ENCODE data around the gene PRR15L. TPM values are rescaled to one million over a fixed set of nuclear protein-coding genes. Genes with fewer than 3 reads are reported as not detected.

PRR15L gene
- total and polyA plus RNA-seq, 2 of the 4 experiments (the other 2 are of a cell fraction): not detected

DNA sequence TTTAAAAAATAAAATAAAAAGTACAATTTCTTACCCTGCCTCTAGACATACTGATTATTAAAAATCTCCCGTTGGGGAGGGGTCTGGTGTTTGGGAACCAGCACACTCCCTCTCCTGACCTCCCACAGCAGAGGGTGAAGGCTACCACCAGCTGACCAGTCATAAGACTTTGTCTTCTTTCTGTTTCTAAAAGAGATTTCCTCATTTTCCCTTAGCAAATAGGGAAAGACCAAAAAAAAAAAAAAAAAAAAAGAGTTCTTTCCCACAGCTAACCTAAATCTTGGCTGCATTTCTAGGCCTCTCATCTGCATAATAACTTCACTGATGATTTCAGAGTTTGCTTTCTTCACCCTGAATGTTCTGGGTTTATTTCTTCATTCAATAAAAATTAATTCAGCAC lies 43.5 kb upstream of the PRR15L start:
- Histone ChIP-seq H3K27me3 (ENCODE audit: control insufficient read depth, insufficient read depth, low read length) (no peaks in the 10 kb centered on the region; the same call in 1 of the 2 replicates), H4K5ac (ENCODE audit: low read depth, low read length) (no peak overlapping the region), H2BK5ac (ENCODE audit: low read depth, low read length, poor library complexity, severe bottlenecking) (no peak overlapping the region), H3K36me3 (ENCODE audit: control insufficient read depth, insufficient read depth, low read length) (no peaks in the 10 kb centered on the region), H2BK20ac (ENCODE audit: low read depth, low read length) (no peak overlapping the region; the same call in 1 of the 2 replicates), H3K14ac (replicated peaks; ENCODE audit: low read depth, low read length) (0 out of 2 replicates have a peak overlapping the region, but pooled peaks have one; percentile 9), H3K56ac (ENCODE audit: extremely low read depth, insufficient read depth, low read length) (no peak overlapping the region), H3K4me2 (ENCODE audit: low read depth, low read length) (no peak overlapping the region), H3K18ac (ENCODE audit: low read depth, low read length) (no peak overlapping the region), H3K23ac (ENCODE audit: low read depth, low read length) (no peak overlapping the region), H3K79me1 (ENCODE audit: low read depth in 1 of 2, low read length in 2 of 2) (no peaks in the 10 kb centered on the region), H3K4me1 (ENCODE audit: control insufficient read depth, insufficient read depth, low read length) (peaks cover 14% of the 10 kb centered on the region), H2BK120ac (ENCODE audit: low read depth, low read length) (peak overlapping the region; percentile 69; the same call in 1 of the 2 replicates), H4K8ac (ENCODE audit: low read depth in 2 of 2, low read length in 2 of 2) (no peak overlapping the region; a peak in 1 of 4 replicates), H2AFZ (replicated peaks; ENCODE audit: low read length, poor library complexity) (no peak overlapping the region), H2AK9ac (replicated peaks; ENCODE audit: low read depth, low read length, poor library complexity) (no peak overlapping the region), H4K91ac (ENCODE audit: insufficient read depth, low read depth, low read length) (no peak overlapping the region), H4K20me1 (ENCODE audit: insufficient read depth, low read length) (no peaks in the 10 kb centered on the region), H2AK5ac (ENCODE audit: low read depth, low read length) (no peak overlapping the region), H3K9ac (ENCODE audit: low read depth, low read length) (no peak overlapping the region), H2BK15ac (ENCODE audit: low read depth, low read length) (no peak overlapping the region; the same call in 2 of the 3 replicates), H3K4me3 (ENCODE audit: insufficient read depth, low read depth, low read length) (no peak overlapping the region), H3K9me3 (ENCODE audit: control insufficient read depth, insufficient read depth, low read length) (no peaks in the 10 kb centered on the region), H3K27ac (ENCODE audit: insufficient read depth, low read length) (no peak overlapping the region), H3K9me1 (ENCODE audit: insufficient read depth, low read length) (peaks cover 14% of the 10 kb centered on the region), H3K4ac (ENCODE audit: low read depth, low read length) (peak overlapping the region; percentile 55; the same call in 1 of the 2 replicates)
- BruUV-seq (replicated peaks): no TSS peak
- intact Hi-C loops (cut with micrococcal nuclease): no loop called here
- ChIA-PET POLR2A (ENCODE audit: unreplicated experiment) (interaction anchor here (0.6 kb wide), 1 partner anchor 803 kb away, joined by 4 read pairs; no protein-coding TSS in a partner anchor), CTCF (interaction anchor here (0.6 to 0.7 kb wide), 2 partner anchors 24 to 170 kb away, joined by 3 to 7 read pairs; partner anchors contain the start of genes LRRC46 and MRPL10)
- in situ Hi-C loops (cut with MboI; ENCODE audit: low sequenced_read_pairs): no loop called here
- no CpG with 5 or more reads among the region's 1 CpG for WGBS, 2 experiments (ENCODE audit: extremely low coverage in 2 of 2, insufficient read length in 1 of 2)
- TF ChIP-seq POLR2A (IDR thresholded peaks at IDR 0.05; ENCODE audit: low read depth, low read length) (no peak), MAZ (IDR thresholded peaks at IDR 0.05; ENCODE audit: borderline replicate concordance, low read depth, low read length) (no peak), BHLHE40 (IDR thresholded peaks at IDR 0.05; ENCODE audit: low read depth, low read length) (no peak), CHD1 (IDR thresholded peaks at IDR 0.05; ENCODE audit: low read depth, low read length) (no peak), MAFK (IDR thresholded peaks at IDR 0.05; ENCODE audit: low read depth, low read length) (no peak), RAD21 (IDR thresholded peaks at IDR 0.05; ENCODE audit: low read length) (no peak)
- TF ChIP-seq, protein P1, sequence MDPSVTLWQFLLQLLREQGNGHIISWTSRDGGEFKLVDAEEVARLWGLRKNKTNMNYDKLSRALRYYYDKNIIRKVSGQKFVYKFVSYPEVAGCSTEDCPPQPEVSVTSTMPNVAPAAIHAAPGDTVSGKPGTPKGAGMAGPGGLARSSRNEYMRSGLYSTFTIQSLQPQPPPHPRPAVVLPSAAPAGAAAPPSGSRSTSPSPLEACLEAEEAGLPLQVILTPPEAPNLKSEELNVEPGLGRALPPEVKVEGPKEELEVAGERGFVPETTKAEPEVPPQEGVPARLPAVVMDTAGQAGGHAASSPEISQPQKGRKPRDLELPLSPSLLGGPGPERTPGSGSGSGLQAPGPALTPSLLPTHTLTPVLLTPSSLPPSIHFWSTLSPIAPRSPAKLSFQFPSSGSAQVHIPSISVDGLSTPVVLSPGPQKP (IDR thresholded peaks at IDR 0.05; ENCODE audit: borderline replicate concordance, low read depth, low read length): no peak
- TF ChIP-seq, protein P2, sequence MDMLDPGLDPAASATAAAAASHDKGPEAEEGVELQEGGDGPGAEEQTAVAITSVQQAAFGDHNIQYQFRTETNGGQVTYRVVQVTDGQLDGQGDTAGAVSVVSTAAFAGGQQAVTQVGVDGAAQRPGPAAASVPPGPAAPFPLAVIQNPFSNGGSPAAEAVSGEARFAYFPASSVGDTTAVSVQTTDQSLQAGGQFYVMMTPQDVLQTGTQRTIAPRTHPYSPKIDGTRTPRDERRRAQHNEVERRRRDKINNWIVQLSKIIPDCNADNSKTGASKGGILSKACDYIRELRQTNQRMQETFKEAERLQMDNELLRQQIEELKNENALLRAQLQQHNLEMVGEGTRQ (IDR thresholded peaks at IDR 0.05; ENCODE audit: low read depth, low read length): peak; percentile 11; the same call in 1 of the 2 replicates
- DNase-seq (peak; percentile 20), ATAC-seq (ENCODE audit: low read depth) (no peak)
- dilution Hi-C loops (cut with HindIII; ENCODE audit: low sequenced_read_pairs, unreplicated experiment): no loop called here
